ENCODE data around the gene PCCA. TPM values are rescaled to one million over a fixed set of nuclear protein-coding genes. Genes with fewer than 3 reads are reported as not detected.

Gene PCCA, protein sequence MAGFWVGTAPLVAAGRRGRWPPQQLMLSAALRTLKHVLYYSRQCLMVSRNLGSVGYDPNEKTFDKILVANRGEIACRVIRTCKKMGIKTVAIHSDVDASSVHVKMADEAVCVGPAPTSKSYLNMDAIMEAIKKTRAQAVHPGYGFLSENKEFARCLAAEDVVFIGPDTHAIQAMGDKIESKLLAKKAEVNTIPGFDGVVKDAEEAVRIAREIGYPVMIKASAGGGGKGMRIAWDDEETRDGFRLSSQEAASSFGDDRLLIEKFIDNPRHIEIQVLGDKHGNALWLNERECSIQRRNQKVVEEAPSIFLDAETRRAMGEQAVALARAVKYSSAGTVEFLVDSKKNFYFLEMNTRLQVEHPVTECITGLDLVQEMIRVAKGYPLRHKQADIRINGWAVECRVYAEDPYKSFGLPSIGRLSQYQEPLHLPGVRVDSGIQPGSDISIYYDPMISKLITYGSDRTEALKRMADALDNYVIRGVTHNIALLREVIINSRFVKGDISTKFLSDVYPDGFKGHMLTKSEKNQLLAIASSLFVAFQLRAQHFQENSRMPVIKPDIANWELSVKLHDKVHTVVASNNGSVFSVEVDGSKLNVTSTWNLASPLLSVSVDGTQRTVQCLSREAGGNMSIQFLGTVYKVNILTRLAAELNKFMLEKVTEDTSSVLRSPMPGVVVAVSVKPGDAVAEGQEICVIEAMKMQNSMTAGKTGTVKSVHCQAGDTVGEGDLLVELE
- total RNA-seq (1 to 10 TPM; 6.1 to 6.2 TPM), polyA plus RNA-seq (9.5 TPM)

- peak within 1 kb of the TSS; percentile 87 to 96 (median 94) for H3K4me3 Mint-ChIP-seq
- H3K27ac ChIP-seq (ENCODE audit: low read depth, low read length): peak within 1 kb of the TSS; percentile 56
- H3K9me3 Mint-ChIP-seq: no peaks in the 10 kb centered on the region
- DNase-seq: peak; percentile 56 to 78 (median 60)
- peak within 1 kb of the TSS; percentile 75 for H3K4me3 ChIP-seq (ENCODE audit: low read length)
- peaks cover 19% of the 10 kb centered on the region for H3K4me1 ChIP-seq (ENCODE audit: insufficient read depth, low read length)
- H3K27ac Mint-ChIP-seq: peak within 1 kb of the TSS in 7 of 8 donors; percentile 16 to 94 (median 87)
- POLR2A ChIA-PET: interaction anchor here (0.5 kb wide), 2 partner anchors 67 to 183 kb away, joined by 3 to 4 read pairs; no protein-coding TSS in a partner anchor
- no peaks in the 10 kb centered on the region for H3K27me3 Mint-ChIP-seq
- no peaks in the 10 kb centered on the region for H3K36me3 ChIP-seq (ENCODE audit: insufficient read depth, low read length)
- H3K36me3 Mint-ChIP-seq: peaks cover 0 to 6% (median 5%) of the 10 kb centered on the region in 3 donors
- no peaks in the 10 kb centered on the region for H3K27me3 ChIP-seq (ENCODE audit: insufficient read depth, low read length, poor library complexity, severe bottlenecking)
- CTCF ChIA-PET: interaction anchor here (1.5 kb wide), 1 partner anchor 19 kb away, joined by 3 read pairs; no protein-coding TSS in a partner anchor
- no peaks in the 10 kb centered on the region for H3K9me3 ChIP-seq (ENCODE audit: low read length)
- peaks cover 25 to 34% (median 33%) of the 10 kb centered on the region in 3 donors for H3K4me1 Mint-ChIP-seq
These were observed at the start of gene PCCA for GRCh38 chr13:100088644-100089464. TSS of gene PCCA (plus strand) at chr13:100089093. CDS start at chr13:100089121, 28 bp downstream.

DNA sequence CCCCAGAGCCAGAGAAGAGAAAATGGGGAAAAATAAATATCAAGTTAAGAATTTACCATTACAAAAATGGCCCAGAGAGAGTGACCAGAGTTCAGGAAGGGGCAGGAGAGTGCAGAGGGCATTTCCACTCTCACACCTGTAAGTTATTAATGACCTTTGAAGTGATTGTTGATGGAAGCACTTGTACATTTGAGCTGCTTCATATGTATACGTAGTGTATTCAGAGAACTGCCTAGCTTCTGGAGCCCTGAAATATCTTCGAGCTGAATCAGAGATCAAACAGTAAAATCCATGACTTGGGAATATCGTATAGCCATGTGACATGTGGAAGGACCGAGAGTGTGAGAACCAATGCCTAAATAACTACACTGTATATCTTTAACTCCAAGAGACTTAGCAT, 49.2 kb upstream of the PCCA start:
- H3K27me3 Mint-ChIP-seq: peaks cover 1 to 4% of the 10 kb centered on the region in 2 donors
- Histone ChIP-seq H3K36me3 (ENCODE audit: insufficient read depth, low read length) (no peaks in the 10 kb centered on the region), H3K27ac (ENCODE audit: low read depth, low read length) (no peak overlapping the region), H3K4me1 (ENCODE audit: insufficient read depth, low read length) (no peaks in the 10 kb centered on the region), H3K4me3 (ENCODE audit: low read length) (no peak overlapping the region), H3K27me3 (ENCODE audit: insufficient read depth, low read length, poor library complexity, severe bottlenecking) (no peaks in the 10 kb centered on the region), H3K9me3 (ENCODE audit: low read length) (no peaks in the 10 kb centered on the region)
- no peaks in the 10 kb centered on the region for H3K9me3 Mint-ChIP-seq
- no peaks in the 10 kb centered on the region for H3K4me1 Mint-ChIP-seq
- no peak for DNase-seq
- H3K36me3 Mint-ChIP-seq: no peaks in the 10 kb centered on the region
- ChIA-PET CTCF (no interaction called here), POLR2A (no interaction called here)
- no peak overlapping the region for H3K27ac Mint-ChIP-seq
- H3K4me3 Mint-ChIP-seq: no peak overlapping the region

GRCh38 chr13:100040196-100040595, 48.7 kb upstream of the PCCA start:
- Histone ChIP-seq H3K4me1 (ENCODE audit: insufficient read depth, low read length) (no peaks in the 10 kb centered on the region), H3K4me3 (ENCODE audit: low read length) (no peak overlapping the region), H3K9me3 (ENCODE audit: low read length) (no peaks in the 10 kb centered on the region), H3K36me3 (ENCODE audit: insufficient read depth, low read length) (no peaks in the 10 kb centered on the region), H3K27me3 (ENCODE audit: insufficient read depth, low read length, poor library complexity, severe bottlenecking) (no peaks in the 10 kb centered on the region), H3K27ac (ENCODE audit: low read depth, low read length) (no peak overlapping the region)
- POLR2A ChIA-PET: no interaction called here
- no peaks in the 10 kb centered on the region for H3K36me3 Mint-ChIP-seq
- H3K4me3 Mint-ChIP-seq: no peak overlapping the region
- no peaks in the 10 kb centered on the region for H3K4me1 Mint-ChIP-seq
- CTCF ChIA-PET: no interaction called here
- no peaks in the 10 kb centered on the region for H3K9me3 Mint-ChIP-seq
- peaks cover 1 to 4% of the 10 kb centered on the region in 2 donors for H3K27me3 Mint-ChIP-seq
- DNase-seq: no peak
- no peak overlapping the region for H3K27ac Mint-ChIP-seq

DNA sequence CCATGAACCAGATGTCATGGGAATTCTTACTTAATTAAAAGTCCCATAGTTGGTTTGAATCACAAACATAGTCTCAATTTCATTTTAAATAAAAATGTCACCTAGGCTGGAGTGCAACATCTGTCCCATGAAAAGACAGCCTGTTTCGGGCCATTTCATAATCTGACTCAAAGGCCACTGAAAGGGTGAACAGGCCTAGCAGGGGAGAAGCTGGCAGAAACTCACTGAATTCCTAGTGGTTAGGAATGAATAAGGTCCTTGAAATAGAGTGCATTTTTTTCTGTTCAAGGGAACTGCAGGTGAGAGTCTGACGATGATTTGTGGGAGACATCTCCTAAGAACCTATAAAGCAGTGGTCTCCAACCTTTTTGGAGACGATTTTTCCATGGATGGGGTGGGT, 44.0 kb upstream of the PCCA start:
- no peaks in the 10 kb centered on the region for H3K9me3 ChIP-seq (ENCODE audit: low read length)
- no peaks in the 10 kb centered on the region for H3K27me3 ChIP-seq (ENCODE audit: insufficient read depth, low read length, poor library complexity, severe bottlenecking)
- Mint-ChIP-seq H3K27ac (no peak overlapping the region), H3K4me1 (no peaks in the 10 kb centered on the region), H3K9me3 (no peaks in the 10 kb centered on the region), H3K36me3 (no peaks in the 10 kb centered on the region), H3K27me3 (peaks cover under 1 to 1% of the 10 kb centered on the region in 2 donors), H3K4me3 (no peak overlapping the region)
- DNase-seq: no peak
- POLR2A ChIA-PET: no interaction called here
- CTCF ChIA-PET: no interaction called here
- no peak overlapping the region for H3K27ac ChIP-seq (ENCODE audit: low read depth, low read length)
- no peaks in the 10 kb centered on the region for H3K4me1 ChIP-seq (ENCODE audit: insufficient read depth, low read length)
- no peak overlapping the region for H3K4me3 ChIP-seq (ENCODE audit: low read length)
- no peaks in the 10 kb centered on the region for H3K36me3 ChIP-seq (ENCODE audit: insufficient read depth, low read length)

DNA sequence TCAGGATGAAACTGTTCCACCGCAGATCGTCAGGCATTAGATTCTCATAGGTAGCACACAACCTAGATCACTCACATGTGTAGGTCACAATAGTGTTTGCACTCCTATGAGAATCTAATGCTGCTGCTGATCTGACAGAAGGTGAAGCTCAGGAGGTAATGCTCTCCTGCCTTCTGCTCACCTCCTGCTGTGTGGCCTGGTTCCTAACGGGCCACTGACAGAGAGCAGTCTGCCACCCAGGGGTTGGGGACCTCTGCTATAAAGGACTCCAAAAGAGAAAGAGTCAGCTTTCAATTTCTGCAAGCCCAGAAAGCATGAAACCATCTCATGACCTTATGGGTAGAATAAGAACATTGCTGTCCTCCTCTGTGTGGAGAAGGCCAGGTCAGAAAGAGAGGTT, 43.5 kb upstream of the PCCA start:
- ChIA-PET POLR2A (no interaction called here), CTCF (no interaction called here)

GRCh38 chr13:100051070-100051469, 37.8 kb upstream of the PCCA start:
- peaks cover 1 to 16% of the 10 kb centered on the region in 2 donors for H3K27me3 Mint-ChIP-seq
- ChIA-PET CTCF (no interaction called here), POLR2A (no interaction called here)
- no peak overlapping the region for H3K4me3 Mint-ChIP-seq
- no peaks in the 10 kb centered on the region for H3K4me1 Mint-ChIP-seq
- H3K27me3 ChIP-seq (ENCODE audit: insufficient read depth, low read length, poor library complexity, severe bottlenecking): no peaks in the 10 kb centered on the region
- no peak overlapping the region for H3K27ac Mint-ChIP-seq
- no peaks in the 10 kb centered on the region for H3K9me3 ChIP-seq (ENCODE audit: low read length)
- H3K36me3 Mint-ChIP-seq: no peaks in the 10 kb centered on the region
- no peak overlapping the region for H3K4me3 ChIP-seq (ENCODE audit: low read length)
- H3K4me1 ChIP-seq (ENCODE audit: insufficient read depth, low read length): no peaks in the 10 kb centered on the region
- H3K36me3 ChIP-seq (ENCODE audit: insufficient read depth, low read length): no peaks in the 10 kb centered on the region
- no peaks in the 10 kb centered on the region for H3K9me3 Mint-ChIP-seq
- H3K27ac ChIP-seq (ENCODE audit: low read depth, low read length): no peak overlapping the region
- no peak for DNase-seq

More for the DNA sequence above, 43.5 kb upstream of the PCCA start:
- Histone ChIP-seq H3K9me3 (ENCODE audit: low read length) (no peaks in the 10 kb centered on the region), H3K27ac (ENCODE audit: low read depth, low read length) (no peak overlapping the region), H3K4me1 (ENCODE audit: insufficient read depth, low read length) (no peaks in the 10 kb centered on the region), H3K4me3 (ENCODE audit: low read length) (no peak overlapping the region), H3K27me3 (ENCODE audit: insufficient read depth, low read length, poor library complexity, severe bottlenecking) (no peaks in the 10 kb centered on the region), H3K36me3 (ENCODE audit: insufficient read depth, low read length) (no peaks in the 10 kb centered on the region)
- H3K27me3 Mint-ChIP-seq: peaks cover 0 to 1% of the 10 kb centered on the region in 2 donors
- no peaks in the 10 kb centered on the region for H3K4me1 Mint-ChIP-seq
- H3K4me3 Mint-ChIP-seq: no peak overlapping the region
- no peak for DNase-seq
- H3K9me3 Mint-ChIP-seq: no peaks in the 10 kb centered on the region
- H3K27ac Mint-ChIP-seq: peak overlapping the region in 1 of 8 donors; percentile 43
- no peaks in the 10 kb centered on the region for H3K36me3 Mint-ChIP-seq

GRCh38 chr13:100059827-100060226, 29.1 kb upstream of the PCCA start:
- Mint-ChIP-seq H3K4me3 (no peak overlapping the region), H3K36me3 (no peaks in the 10 kb centered on the region), H3K27ac (peak overlapping the region in 3 of 8 donors; percentile 66 to 84 (median 78)), H3K9me3 (peaks cover 0 to 10% (median 6%) of the 10 kb centered on the region in 5 donors), H3K4me1 (no peaks in the 10 kb centered on the region), H3K27me3 (peaks cover 9 to 28% of the 10 kb centered on the region in 2 donors)
- no peak overlapping the region for H3K27ac ChIP-seq (ENCODE audit: low read depth, low read length)
- no peaks in the 10 kb centered on the region for H3K4me1 ChIP-seq (ENCODE audit: insufficient read depth, low read length)
- no peak for DNase-seq
- H3K4me3 ChIP-seq (ENCODE audit: low read length): no peak overlapping the region
- H3K36me3 ChIP-seq (ENCODE audit: insufficient read depth, low read length): no peaks in the 10 kb centered on the region
- H3K27me3 ChIP-seq (ENCODE audit: insufficient read depth, low read length, poor library complexity, severe bottlenecking): no peaks in the 10 kb centered on the region
- no peaks in the 10 kb centered on the region for H3K9me3 ChIP-seq (ENCODE audit: low read length)
- ChIA-PET CTCF (no interaction called here), POLR2A (no interaction called here)
